Measurements from ENCODE around the gene RBMS1.

DNA sequence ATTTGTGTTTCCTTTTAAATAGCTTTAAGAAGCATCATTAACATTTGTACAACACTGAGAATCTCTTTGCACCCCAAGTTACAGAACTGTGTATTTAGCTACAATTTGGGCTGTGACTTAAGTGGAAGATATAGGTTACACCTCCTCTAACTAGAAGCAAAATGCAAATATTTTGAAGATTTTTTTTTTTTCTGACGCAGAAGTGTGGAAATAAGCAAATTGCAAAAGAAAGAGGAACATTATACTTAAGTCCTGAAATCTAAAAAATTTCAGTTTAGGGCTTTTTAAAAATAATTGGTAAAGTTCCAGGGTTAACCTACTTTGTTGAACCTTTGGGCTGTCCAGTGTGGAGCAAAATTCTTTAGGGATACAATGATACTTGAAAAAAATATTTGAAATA, 41.4 kb upstream of the RBMS1 start:
- no peak for TF ChIP-seq CTCF (IDR thresholded peaks at IDR 0.05; ENCODE audit: insufficient read depth, low read length)
- TF ChIP-seq GABPA (IDR thresholded peaks at IDR 0.05; ENCODE audit: low read depth), result no peak

Data from HL-60 (cell line).